HTR-8/SVneo (cell line): Measurements from ENCODE around the gene NAB1.

Source experiments
- DNase-seq: peaks from one replicate; pipeline ENCODE4 v3.0.0; 2011; ENCODE audit warnings: low spot score, mixed read lengths; ENCODE audit not compliant: insufficient read length
- FAIRE-seq: peaks from 2 replicates; lab custom pipeline; 2011; peaks lifted over from hg19 to GRCh38; lab: Jason Lieb, UNC

Gene NAB1

DNA sequence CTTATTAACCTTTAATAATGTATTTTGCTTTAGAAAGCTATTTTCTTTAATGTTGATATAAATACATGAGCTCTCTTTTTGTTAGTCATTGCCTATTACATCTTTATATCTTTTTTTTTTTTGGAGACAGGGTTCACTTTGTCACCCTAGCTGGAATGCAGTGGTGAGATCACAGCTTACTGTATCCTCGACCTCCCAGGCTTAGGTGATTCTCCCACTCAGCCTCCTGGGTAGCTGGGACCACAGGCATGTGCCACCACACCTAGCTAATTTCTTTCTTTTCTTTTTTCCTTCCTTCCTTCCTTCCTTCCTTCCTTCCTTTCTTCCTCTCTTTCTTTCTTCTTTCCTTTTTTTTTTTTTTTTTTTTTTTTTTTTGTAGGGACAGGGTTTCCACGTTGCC lies 15.4 kb downstream of the NAB1 start:
- FAIRE-seq (no peak), DNase-seq (no peak)

- DNase-seq (no peak), FAIRE-seq (no peak)
Observed at GRCh38 chr2:190666895-190667294, 18.0 kb downstream of the NAB1 start.

GRCh38 chr2:190668892-190669291 lies 20.0 kb downstream of the NAB1 start:
- no peak for DNase-seq
- peak; percentile 20 for FAIRE-seq

GRCh38 chr2:190670182-190670946 lies 21.5 kb downstream of the NAB1 start:
- FAIRE-seq (peak; percentile 69), DNase-seq (no peak)

DNA sequence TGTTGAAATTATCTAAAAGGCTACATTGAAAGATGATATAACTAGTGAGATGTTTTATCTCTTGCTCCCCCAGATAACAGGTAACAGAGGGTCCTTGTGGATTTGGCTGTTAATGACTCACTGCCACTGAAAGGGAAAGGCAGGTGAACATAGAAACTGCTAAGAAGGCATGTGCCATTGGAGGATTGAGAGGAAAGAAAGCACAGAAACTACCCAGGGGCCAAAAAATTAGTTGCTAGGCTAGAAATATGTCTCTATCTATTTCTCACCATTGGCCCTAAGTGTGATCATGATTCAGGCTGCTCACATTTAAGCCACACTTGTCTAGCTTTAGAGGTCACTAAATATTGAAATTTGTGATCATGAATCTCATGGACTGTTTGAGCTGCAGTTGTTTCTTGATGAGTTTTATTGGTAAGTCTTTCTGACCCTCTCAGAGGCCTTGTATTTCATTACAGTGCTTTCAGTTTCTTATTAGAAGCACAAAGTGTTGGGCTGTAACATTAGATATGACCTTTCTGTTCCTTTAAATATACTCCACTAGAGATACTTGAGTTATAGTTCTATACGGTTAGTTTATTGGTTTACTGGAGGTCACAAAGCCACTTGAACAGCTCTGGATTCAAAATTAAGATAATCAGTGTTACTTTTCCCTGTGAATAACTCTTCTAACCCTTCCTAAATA lies 26.2 kb downstream of the NAB1 start:
- no peak for DNase-seq
- FAIRE-seq: peak; percentile 38

DNA sequence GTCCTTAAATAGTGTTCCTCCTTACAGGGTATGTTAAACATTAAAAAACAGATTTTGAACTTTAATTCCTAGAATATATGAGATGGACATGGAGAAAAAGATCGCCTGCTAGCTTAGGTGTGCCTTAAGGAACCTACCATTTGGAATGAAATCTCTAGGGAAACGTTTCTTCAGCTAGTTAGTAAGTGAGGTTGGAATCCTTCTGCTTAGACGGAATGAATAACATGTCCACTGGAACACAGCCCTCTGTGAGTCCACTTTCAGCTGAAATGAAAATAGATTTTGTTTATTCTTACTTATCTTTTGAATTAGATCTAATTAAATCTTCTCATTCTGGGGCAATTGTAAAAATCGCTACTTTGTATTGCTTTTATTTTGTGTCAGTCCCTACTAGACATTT lies 28.4 kb downstream of the NAB1 start:
- no peak for DNase-seq
- FAIRE-seq: no peak

GRCh38 chr2:190678444-190679162 lies 29.7 kb downstream of the NAB1 start:
- DNase-seq (no peak), FAIRE-seq (no peak)

DNA sequence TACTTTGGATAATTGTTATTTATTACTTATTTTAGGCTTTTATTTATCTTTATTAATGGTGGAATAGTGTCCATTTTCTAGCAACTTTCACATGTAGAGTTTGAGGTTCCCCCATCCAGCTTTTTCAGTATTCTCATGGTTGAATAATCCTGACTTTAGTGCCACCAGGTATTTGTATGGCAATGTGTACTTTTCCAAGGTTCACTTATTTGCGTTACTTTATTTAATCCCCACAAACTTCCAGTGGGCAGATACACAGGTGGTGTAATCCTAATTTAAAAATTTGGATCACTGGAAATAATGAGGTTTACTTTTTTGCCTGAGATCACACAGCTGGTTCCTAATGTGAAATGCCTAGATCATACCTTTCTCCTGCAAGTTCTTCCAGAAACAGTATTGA lies 30.5 kb downstream of the NAB1 start:
- FAIRE-seq: no peak
- DNase-seq: no peak

- FAIRE-seq: peak; percentile 71
- peak; percentile 54 for DNase-seq
Observed at GRCh38 chr2:190679813-190680591, 31.1 kb downstream of the NAB1 start.

DNA sequence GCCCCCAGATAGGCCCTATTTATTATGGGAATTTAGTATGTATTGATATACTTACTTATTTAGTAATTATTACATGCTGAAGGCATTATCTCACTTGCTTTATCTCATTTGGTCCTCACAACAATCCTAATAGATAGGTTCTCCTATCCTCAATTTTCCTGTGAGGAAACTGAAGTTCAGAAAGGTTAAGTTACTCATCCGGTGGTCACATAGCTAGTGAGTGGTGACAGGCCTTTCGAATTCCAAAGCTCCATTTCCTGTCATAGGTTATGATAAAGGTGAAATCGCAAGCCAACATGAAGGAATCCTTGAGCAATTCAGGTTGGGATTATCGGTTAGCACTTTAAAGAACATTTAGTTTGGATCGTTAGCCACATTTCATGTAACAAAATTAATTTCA lies 33.3 kb downstream of the NAB1 start:
- DNase-seq (peak; percentile 32), FAIRE-seq (peak; percentile 80)

GRCh38 chr2:190683802-190684201 lies 34.9 kb downstream of the NAB1 start:
- no peak for FAIRE-seq
- no peak for DNase-seq

- DNase-seq (no peak), FAIRE-seq (no peak)
Observed at GRCh38 chr2:190684931-190685330, 36.0 kb downstream of the NAB1 start.

GRCh38 chr2:190685333-190685732 lies 36.5 kb downstream of the NAB1 start:
- FAIRE-seq (no peak), DNase-seq (no peak)

DNA sequence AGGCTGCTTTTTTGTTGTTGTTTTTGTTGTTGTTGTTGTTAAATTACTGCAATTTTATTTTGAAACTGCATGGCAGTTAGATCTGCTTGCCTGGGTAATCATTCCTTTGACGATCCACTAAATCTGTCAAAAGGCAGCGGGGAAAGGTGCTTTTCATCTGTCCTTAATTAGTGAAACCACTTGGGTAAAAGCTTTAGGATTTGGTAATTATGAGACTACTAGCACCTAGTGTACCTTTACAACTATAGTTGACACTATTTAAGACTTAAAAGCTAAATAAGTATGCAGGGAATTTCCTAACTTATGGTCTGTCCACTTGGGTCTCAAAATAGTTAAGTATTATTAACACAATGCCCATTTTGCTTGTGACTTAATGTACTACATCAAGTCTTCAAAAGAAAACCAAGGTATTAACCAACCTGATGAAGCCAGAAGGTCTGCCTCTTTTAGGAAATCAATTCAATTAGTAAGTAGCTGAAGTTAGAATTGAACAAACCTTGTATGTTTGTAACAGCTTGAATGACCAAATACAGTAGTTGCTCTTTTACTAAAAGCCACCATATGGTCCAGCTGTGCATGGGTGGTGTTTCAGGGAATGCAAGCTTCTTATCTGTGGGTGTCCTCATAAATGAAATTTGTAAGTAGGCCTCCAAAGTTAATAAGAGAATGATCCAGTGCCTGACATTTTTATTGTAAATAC lies 44.8 kb downstream of the NAB1 start:
- DNase-seq (no peak), FAIRE-seq (no peak)

DNA sequence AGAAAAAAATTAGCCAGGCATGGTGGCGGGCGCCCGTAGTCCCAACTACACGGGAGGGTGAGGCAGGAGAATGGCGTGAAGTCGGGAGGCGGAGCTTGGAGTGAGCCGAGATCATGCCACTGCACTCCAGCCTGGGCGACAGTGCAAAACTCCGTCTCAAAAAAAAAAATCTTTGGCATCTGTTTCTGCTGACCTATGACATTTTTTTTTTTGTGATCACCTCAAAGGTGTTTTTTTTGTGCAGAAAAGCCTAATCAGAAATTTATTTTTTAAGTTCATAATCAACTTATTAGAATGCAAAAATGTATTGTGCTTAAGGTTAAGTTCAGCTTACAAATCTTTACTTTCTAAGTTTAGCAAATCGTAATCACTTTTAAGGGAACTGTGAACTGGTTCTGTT lies 45.6 kb downstream of the NAB1 start:
- no peak for DNase-seq
- FAIRE-seq: no peak

- no peak for DNase-seq
- FAIRE-seq: peak; percentile 49
Observed at GRCh38 chr2:190695739-190696138, 46.9 kb downstream of the NAB1 start.

DNA sequence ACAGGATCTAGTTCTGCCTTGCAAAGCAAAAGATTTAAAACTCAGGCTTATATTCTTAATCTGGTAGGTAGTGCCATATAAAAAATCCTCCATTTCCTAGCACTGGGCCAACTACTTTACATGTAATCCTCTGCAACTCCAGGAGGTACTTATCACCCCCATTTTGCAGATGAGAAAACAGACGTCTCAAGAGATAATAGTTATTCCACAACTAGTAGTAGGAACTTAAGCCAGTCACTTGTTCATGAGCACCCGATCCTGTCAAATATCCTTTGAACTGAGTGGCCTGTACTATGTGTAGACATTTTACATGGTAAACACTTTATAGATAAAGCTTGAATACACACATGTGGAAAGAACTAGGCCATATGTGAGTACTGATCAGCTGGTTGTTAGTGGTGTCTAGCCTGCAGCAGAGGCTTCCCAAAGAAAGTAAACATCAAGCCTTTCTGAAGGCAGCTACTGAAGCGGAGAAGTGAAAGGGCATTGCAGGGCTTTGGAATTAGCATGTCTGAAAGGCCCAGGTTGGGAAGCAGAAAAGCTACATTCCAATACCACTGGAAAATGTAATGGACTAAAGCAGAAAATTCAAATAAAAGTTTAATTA lies 48.0 kb downstream of the NAB1 start:
- DNase-seq: no peak
- FAIRE-seq: no peak

DNA sequence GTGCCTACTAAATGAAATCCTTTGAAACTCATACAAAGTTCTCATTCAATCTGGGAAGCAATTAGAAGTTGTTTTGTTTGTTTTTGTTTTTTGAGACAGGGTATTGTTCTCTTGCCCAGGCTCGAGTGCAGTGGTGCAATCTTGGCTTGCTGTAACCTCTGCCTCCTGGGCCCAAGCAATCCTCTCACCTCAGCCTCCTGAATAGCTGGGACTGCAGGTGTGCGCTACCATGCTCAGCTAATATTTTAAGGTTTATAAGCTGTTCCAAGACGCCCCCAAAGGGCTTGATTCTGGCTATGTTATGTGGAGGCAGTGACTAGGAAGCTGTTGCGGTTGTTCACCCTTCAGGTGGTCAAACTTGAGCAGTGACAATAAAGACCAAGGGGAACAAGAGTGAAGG lies 48.5 kb downstream of the NAB1 start:
- no peak for DNase-seq
- FAIRE-seq: no peak

- DNase-seq (no peak), FAIRE-seq (no peak)
Observed at GRCh38 chr2:190698895-190699294, 50.0 kb downstream of the NAB1 start.
